Kidney (tissue), 14 donors: Measurements from ENCODE around the gene HSDL1. TPM values are rescaled to one million over a fixed set of nuclear protein-coding genes. Genes with fewer than 3 reads are reported as not detected.

Experiments used
- DNase-seq, 5 donors: peaks; one replicate each; pipeline ENCODE4 v3.0.0-alpha.2; 2013 to 2020
- FAIRE-seq: peaks from 2 replicates; lab custom pipeline; 2012; peaks lifted over from hg19 to GRCh38; lab: Jason Lieb, UNC
- H3K27ac ChIP-seq, 2 donors: one replicate each; pipeline ENCODE4 v1.7.0; 2013; ENCODE audit warnings: low read depth in 2 of 2, low read length in 2 of 2, inconsistent platforms in 1 of 2
- H3K27me3 ChIP-seq: one replicate; pipeline ENCODE4 v1.7.1; 2013; ENCODE audit warnings: low read length, inconsistent platforms; ENCODE audit not compliant: control insufficient read depth, insufficient read depth
- H3K36me3 ChIP-seq, 3 donors: one replicate each; pipeline versions ENCODE4 v1.7.0 to v1.7.1; 2013; ENCODE audit warnings: low read length in 3 of 3, control low read depth in 1 of 3, inconsistent platforms in 1 of 3; ENCODE audit not compliant: insufficient read depth in 3 of 3, control insufficient read depth in 2 of 3
- H3K4me1 ChIP-seq, 3 donors: one replicate each; pipeline versions ENCODE4 v1.7.0 to v1.7.1; 2013; ENCODE audit warnings: low read length in 3 of 3, inconsistent platforms in 1 of 3, low read depth in 1 of 3; ENCODE audit not compliant: control insufficient read depth in 2 of 3, insufficient read depth in 2 of 3
- H3K4me3 ChIP-seq, 3 donors: one replicate each; pipeline versions ENCODE4 v1.7.0 to v1.8.1; 2013; ENCODE audit warnings: low read length in 3 of 3, control low read depth in 1 of 3, inconsistent platforms in 1 of 3
- H3K9ac ChIP-seq, 3 donors: one replicate each; pipeline versions ENCODE4 v1.7.0 to v1.7.1; 2013; ENCODE audit warnings: low read length in 3 of 3, control low read depth in 1 of 3, inconsistent platforms in 1 of 3
- H3K9me3 ChIP-seq, 3 donors: one replicate each; pipeline versions ENCODE4 v1.7.0 to v1.7.1; 2013; ENCODE audit warnings: low read length in 3 of 3, control low read depth in 1 of 3, inconsistent platforms in 1 of 3; ENCODE audit not compliant: control insufficient read depth in 2 of 3, insufficient read depth in 1 of 3
- intact Hi-C: fragments of 100-400 bp; cut with DNase I; formaldehyde crosslinking; loops from one replicate; pipeline ENCODE4 v1.11.1; 2022
- polyA plus RNA-seq: library from polyadenylated mRNA; stranded (reverse); fragments of 350-450 nt; fragmentation: Illumina TruSeq; extraction: RNeasy Lipid Tissue Mini Kit (QIAGEN cat#74804); gene quantifications from one replicate; pipeline ENCODE4 v1.2.3, GENCODE V29; 2014; ENCODE audit warnings: low read depth, low replicate concordance; ENCODE audit not compliant: insufficient read depth
- total RNA-seq: library from RNA; stranded (reverse); fragmentation: NEBNext Ultra II Directional; extraction: Animal tissue kit (Norgen Biotek cat#: 25700); gene quantifications from one replicate; pipeline ENCODE4 v1.2.1, GENCODE V29; 2021
- TF ChIP-seq, protein P1 (sequence below): IDR thresholded peaks from 3 replicates; pipeline ENCODE4 v1.5.1; 2012; ENCODE audit warnings: mild to moderate bottlenecking, moderate library complexity, borderline replicate concordance; ENCODE audit not compliant: insufficient read depth; ENCODE audit errors: extremely low read depth
- donor health status: control.
- donor health status: control.
- donor health status: control.
- donor health status: control.
- donor health status: control.
- donor health status: DM: yes; HTN: yes; CAD: no.
- donor health status: Normal renal cell carcinoma (clear cell type).

The HSDL1 gene
- total and polyA plus RNA-seq, 2 donors from 2014 or later = 12.1 to 13.3 TPM

DNA sequence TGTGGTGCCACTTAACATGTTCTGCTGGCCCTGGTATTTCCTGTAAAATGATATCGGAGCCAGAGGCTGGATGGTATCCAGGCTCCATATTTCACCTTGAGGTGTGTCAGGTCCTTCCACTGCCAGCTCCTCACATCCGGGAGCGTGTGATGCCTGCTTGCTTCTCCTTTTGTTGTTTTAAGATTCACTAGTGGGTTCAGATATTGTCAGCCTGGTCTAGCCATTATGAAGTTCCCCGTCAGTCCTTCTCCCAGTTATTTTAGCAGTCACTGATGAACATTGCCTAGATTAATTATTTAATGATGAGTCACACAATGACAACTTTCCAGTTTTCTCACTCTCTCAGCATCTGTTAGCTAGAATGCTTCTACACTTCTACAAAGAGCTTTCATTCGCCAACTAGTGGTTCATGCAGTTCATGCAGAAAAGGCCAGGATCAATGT, 11.4 kb upstream of the HSDL1 start:
- DNase-seq (no peak), FAIRE-seq (no peak)
- TF ChIP-seq, protein P1, sequence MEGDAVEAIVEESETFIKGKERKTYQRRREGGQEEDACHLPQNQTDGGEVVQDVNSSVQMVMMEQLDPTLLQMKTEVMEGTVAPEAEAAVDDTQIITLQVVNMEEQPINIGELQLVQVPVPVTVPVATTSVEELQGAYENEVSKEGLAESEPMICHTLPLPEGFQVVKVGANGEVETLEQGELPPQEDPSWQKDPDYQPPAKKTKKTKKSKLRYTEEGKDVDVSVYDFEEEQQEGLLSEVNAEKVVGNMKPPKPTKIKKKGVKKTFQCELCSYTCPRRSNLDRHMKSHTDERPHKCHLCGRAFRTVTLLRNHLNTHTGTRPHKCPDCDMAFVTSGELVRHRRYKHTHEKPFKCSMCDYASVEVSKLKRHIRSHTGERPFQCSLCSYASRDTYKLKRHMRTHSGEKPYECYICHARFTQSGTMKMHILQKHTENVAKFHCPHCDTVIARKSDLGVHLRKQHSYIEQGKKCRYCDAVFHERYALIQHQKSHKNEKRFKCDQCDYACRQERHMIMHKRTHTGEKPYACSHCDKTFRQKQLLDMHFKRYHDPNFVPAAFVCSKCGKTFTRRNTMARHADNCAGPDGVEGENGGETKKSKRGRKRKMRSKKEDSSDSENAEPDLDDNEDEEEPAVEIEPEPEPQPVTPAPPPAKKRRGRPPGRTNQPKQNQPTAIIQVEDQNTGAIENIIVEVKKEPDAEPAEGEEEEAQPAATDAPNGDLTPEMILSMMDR = no peak
- H3K4me1 ChIP-seq = no peaks in the 10 kb centered on the region
- intact Hi-C loops = no loop called here
- no peaks in the 10 kb centered on the region for H3K9me3 ChIP-seq
- H3K36me3 ChIP-seq = no peaks in the 10 kb centered on the region
- H3K4me3 ChIP-seq = no peak overlapping the region
- no peak overlapping the region for H3K27ac ChIP-seq
- no peak overlapping the region for H3K9ac ChIP-seq
- H3K27me3 ChIP-seq = no peaks in the 10 kb centered on the region

- Histone ChIP-seq H3K4me1 (no peaks in the 10 kb centered on the region), H3K27me3 (no peaks in the 10 kb centered on the region), H3K9me3 (no peaks in the 10 kb centered on the region), H3K27ac (no peak overlapping the region), H3K9ac (no peak overlapping the region), H3K4me3 (no peak overlapping the region), H3K36me3 (no peaks in the 10 kb centered on the region)
- intact Hi-C loops = no loop called here
- FAIRE-seq (no peak), DNase-seq (no peak)
- TF ChIP-seq, protein P1 = no peak
Observed at GRCh38 chr16:84155771-84156170, 10.8 kb upstream of the HSDL1 start.

- no peaks in the 10 kb centered on the region for H3K4me1 ChIP-seq
- FAIRE-seq = no peak
- no peaks in the 10 kb centered on the region for H3K27me3 ChIP-seq
- TF ChIP-seq, protein P1 = no peak
- no peak overlapping the region for H3K4me3 ChIP-seq
- H3K9ac ChIP-seq = no peak overlapping the region
- intact Hi-C loops = no loop called here
- peak in 1 of 5 donors; percentile 16 for DNase-seq
- no peak overlapping the region for H3K27ac ChIP-seq
- H3K9me3 ChIP-seq = no peaks in the 10 kb centered on the region
- no peaks in the 10 kb centered on the region for H3K36me3 ChIP-seq
Observed at GRCh38 chr16:84155226-84155625, 10.2 kb upstream of the HSDL1 start.

DNA sequence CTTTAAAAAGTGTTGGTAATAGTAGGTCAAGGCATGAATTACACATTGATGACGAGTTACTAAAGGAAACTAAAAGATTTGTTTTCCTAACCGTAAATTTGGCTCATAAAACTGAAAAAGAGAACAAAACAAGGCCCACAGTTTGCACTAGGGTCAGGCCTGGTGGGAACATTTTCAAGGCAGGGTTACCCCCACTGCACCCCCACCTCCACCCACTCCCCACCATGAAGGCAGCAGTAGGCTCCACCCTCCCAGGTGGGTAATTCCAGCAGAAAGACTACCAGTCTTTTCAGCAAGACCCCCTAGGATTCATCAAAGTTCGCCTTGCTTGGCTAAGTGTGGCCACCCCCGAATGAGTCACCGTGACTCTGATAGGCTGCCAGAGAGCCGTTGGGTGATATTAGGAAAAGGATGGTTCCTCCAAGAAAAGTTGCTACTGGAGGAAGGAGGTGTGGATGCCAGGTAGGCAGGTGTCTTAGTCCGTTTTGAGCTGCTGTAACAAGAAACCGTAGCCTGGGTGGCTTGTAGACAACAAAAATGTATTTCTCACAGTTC, 8.8 kb upstream of the HSDL1 start:
- no peaks in the 10 kb centered on the region for H3K27me3 ChIP-seq
- no peaks in the 10 kb centered on the region for H3K9me3 ChIP-seq
- no peak overlapping the region for H3K27ac ChIP-seq
- FAIRE-seq (no peak), DNase-seq (peak in 1 of 5 donors; percentile 50)
- H3K4me3 ChIP-seq = no peak overlapping the region
- intact Hi-C loops = no loop called here
- no peak overlapping the region for H3K9ac ChIP-seq
- H3K4me1 ChIP-seq = no peaks in the 10 kb centered on the region
- TF ChIP-seq, protein P1 = no peak
- no peaks in the 10 kb centered on the region for H3K36me3 ChIP-seq
